Measurements from ENCODE around the gene ASH1L.
"Not testable (repeated sequence)": the region's sequence is repeated elsewhere in the genome, so short reads cannot be mapped to it uniquely, and the experiment has no call there.

ASH1L gene

GRCh38 chr1:155424091-155424490, 138.5 kb downstream of the ASH1L start:
- H3K4me3 ChIP-seq (ENCODE audit: low read depth, low read length): no peak overlapping the region
- DNase-seq (ENCODE audit: low read depth): no peak
- TF ChIP-seq, protein P1, sequence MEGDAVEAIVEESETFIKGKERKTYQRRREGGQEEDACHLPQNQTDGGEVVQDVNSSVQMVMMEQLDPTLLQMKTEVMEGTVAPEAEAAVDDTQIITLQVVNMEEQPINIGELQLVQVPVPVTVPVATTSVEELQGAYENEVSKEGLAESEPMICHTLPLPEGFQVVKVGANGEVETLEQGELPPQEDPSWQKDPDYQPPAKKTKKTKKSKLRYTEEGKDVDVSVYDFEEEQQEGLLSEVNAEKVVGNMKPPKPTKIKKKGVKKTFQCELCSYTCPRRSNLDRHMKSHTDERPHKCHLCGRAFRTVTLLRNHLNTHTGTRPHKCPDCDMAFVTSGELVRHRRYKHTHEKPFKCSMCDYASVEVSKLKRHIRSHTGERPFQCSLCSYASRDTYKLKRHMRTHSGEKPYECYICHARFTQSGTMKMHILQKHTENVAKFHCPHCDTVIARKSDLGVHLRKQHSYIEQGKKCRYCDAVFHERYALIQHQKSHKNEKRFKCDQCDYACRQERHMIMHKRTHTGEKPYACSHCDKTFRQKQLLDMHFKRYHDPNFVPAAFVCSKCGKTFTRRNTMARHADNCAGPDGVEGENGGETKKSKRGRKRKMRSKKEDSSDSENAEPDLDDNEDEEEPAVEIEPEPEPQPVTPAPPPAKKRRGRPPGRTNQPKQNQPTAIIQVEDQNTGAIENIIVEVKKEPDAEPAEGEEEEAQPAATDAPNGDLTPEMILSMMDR (conservative IDR thresholded peaks at IDR 0.05; ENCODE audit: low read depth, low read length): no peak

GRCh38 chr1:155420788-155421187, 141.8 kb downstream of the ASH1L start:
- DNase-seq (ENCODE audit: low read depth): no peak
- TF ChIP-seq, protein P1 (conservative IDR thresholded peaks at IDR 0.05; ENCODE audit: low read depth, low read length): no peak
- H3K4me3 ChIP-seq (ENCODE audit: low read depth, low read length): no peak overlapping the region

- H3K4me3 ChIP-seq (ENCODE audit: low read depth, low read length); DNase-seq (ENCODE audit: low read depth): not testable (repeated sequence)
Measured at GRCh38 chr1:155411840-155412239, 150.8 kb downstream of the ASH1L start.

DNA sequence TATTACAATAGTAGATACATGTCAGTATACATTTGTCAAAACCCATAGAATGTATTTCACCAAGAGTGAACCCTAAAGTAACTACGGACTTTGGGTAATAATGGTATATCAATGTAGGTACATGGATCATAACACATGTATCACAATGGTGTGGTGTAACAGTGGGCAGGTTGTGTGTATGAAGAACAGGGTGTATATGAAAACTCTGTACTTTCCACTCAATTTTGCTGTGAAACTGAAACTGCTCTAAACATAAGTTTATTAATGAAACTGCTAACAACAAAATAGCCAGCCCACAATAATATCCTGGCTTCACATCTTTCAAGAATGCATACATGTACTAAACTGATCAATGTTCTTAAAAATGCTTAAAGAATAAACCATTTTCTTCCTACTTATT, 151.7 kb downstream of the ASH1L start:
- TF ChIP-seq, protein P1 (conservative IDR thresholded peaks at IDR 0.05; ENCODE audit: low read depth, low read length): no peak
- DNase-seq (ENCODE audit: low read depth): no peak
- H3K4me3 ChIP-seq (ENCODE audit: low read depth, low read length): no peak overlapping the region

DNA sequence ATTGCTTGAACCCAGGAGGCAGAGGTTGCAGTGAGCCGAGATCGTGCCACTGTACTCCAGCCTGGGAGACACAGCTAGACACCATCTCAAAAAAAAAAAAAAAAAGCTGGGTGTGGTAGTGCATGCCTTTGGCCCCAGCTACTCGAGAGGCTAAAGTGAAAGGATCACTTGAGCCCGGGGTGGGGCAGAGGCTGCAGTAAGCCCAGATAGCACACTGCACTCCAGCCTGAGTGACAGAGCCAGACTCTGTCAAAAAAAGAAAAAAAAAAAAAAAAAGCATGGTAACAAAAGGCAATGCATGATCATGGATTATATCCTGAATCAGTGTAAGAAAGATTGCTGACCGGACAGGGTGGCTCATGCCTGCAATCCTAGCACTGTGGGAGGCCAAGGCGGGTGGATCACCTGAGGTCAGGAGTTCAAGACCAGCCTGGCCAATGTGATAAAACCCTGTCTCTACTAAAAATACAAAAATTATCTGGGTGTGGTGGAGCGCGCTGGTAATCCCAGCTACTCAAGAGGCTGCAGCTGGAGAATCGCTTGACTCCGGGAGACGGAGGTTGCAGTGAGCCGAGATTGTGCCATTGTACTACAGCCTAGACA, 165.6 kb downstream of the ASH1L start:
- DNase-seq (ENCODE audit: low read depth): no peak
- H3K4me3 ChIP-seq (ENCODE audit: low read depth, low read length): no peak overlapping the region
- TF ChIP-seq, protein P1 (conservative IDR thresholded peaks at IDR 0.05; ENCODE audit: low read depth, low read length): no peak

GRCh38 chr1:155392898-155393411, 169.6 kb downstream of the ASH1L start:
- no peak overlapping the region for H3K4me3 ChIP-seq (ENCODE audit: low read depth, low read length)
- TF ChIP-seq, protein P1 (conservative IDR thresholded peaks at IDR 0.05; ENCODE audit: low read depth, low read length): no peak
- DNase-seq (ENCODE audit: low read depth): peak; percentile 55

DNA sequence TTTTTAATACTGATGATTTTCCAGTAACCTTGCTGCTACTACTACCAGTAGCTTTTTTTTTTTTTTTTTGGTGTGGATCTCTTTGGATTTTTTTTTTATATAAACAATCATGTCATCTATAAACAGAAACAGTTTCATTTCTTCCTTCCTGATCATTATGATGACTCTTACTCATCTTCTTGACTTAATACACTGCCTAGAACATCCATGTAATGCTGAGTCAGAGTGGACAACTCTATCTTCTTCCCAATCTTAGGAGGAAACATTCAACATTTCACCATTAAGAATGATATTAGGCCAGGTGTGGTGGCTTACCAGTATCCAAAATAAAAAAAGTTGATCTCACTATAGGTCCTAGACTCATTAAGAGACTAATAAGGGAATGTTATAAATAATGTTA, 172.8 kb downstream of the ASH1L start:
- H3K4me3 ChIP-seq (ENCODE audit: low read depth, low read length): no peak overlapping the region
- DNase-seq (ENCODE audit: low read depth): peak; percentile 33
- TF ChIP-seq, protein P1 (conservative IDR thresholded peaks at IDR 0.05; ENCODE audit: low read depth, low read length): no peak

DNA sequence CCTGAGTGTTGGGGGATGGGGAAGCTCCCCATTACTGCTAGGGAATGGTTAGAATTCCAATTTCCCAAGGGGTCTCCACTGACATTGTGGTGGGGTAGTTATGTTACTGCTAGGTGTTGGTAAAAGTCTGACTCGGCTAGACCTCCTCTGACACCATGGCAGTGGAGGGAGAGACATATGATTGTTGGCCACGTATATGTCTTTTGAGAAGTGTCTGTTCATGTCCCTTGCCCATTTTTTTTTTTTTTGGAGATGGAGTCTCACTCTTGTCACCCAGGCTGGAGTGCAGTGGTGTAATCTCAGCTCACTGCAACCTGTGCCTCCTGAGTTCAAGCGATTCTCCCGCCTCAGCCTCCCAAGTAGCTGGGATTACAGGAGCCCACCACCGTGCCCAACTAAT, 176.8 kb downstream of the ASH1L start:
- H3K4me3 ChIP-seq (ENCODE audit: low read depth, low read length); DNase-seq (ENCODE audit: low read depth): not testable (repeated sequence)

Measured in choroid plexus epithelial cell (primary cell).